ENCODE measurements around the gene CITED4. TPM values are rescaled to one million over a fixed set of nuclear protein-coding genes. Genes with fewer than 3 reads are reported as not detected.

Gene CITED4
- total RNA-seq, 1 experiment from 2014 or later: 9.5 TPM

DNA sequence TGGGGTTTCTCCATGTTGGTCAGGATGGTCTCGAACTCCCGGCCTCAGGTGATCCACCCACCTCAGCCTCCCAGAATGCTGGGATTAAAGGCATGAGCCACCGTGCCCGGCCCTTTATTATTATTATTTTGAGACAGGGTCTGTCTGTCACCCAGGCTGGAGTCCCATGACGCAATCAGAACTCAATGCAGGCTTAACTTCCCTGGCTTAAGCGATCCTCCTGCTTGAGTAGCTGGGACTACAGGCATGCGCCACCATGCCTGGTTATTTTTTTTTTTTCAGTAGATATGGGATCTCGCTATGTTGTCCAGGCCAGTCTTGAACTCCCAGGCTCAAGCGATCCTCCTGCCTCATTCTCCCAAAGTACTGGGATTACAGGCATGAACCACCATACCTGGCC lies 47.1 kb upstream of the CITED4 start:
- Mint-ChIP-seq H3K9me3 (no peaks in the 10 kb centered on the region; a peak in 1 of 5 replicates), H3K27me3 (ENCODE audit: low read depth) (no peaks in the 10 kb centered on the region), H3K4me1 (no peaks in the 10 kb centered on the region), H3K36me3 (ENCODE audit: insufficient read depth in 1 of 3, low read depth in 3 of 3) (no peaks in the 10 kb centered on the region), H3K27ac (no peak overlapping the region), H3K4me3 (no peak overlapping the region)
- Histone ChIP-seq H2AK5ac (ENCODE audit: insufficient read length, low read length) (no peak overlapping the region), H4K5ac (ENCODE audit: insufficient read length, low read depth, low read length) (no peak overlapping the region), H3K56ac (ENCODE audit: insufficient read length, low read depth, low read length) (no peak overlapping the region), H3K79me1 (ENCODE audit: insufficient read depth, low read depth, low read length, poor library complexity, severe bottlenecking) (no peaks in the 10 kb centered on the region), H3K9me3 (ENCODE audit: control insufficient read depth, low read depth, low read length) (no peaks in the 10 kb centered on the region), H2BK5ac (ENCODE audit: insufficient read length, low read length) (no peak overlapping the region), H3K4me1 (ENCODE audit: insufficient read depth, low read length) (no peaks in the 10 kb centered on the region), H3K23ac (ENCODE audit: insufficient read length, low read depth, low read length) (no peak overlapping the region), H4K20me1 (ENCODE audit: control insufficient read depth, insufficient read depth, insufficient read length) (no peaks in the 10 kb centered on the region), H2BK15ac (ENCODE audit: low read depth, low read length) (no peak overlapping the region), H3K23me2 (ENCODE audit: insufficient read length, low read depth, low read length, poor library complexity, severe bottlenecking) (no peaks in the 10 kb centered on the region), H3T11ph (ENCODE audit: low read length) (no peak overlapping the region), H2BK120ac (ENCODE audit: low read depth, low read length, poor library complexity, severe bottlenecking) (no peak overlapping the region), H4K91ac (ENCODE audit: insufficient read length, low read depth, low read length) (no peak overlapping the region), H2BK12ac (ENCODE audit: insufficient read length, low read depth, low read length) (no peak overlapping the region), H3K27me3 (ENCODE audit: insufficient read depth, low read length) (no peaks in the 10 kb centered on the region), H3K14ac (ENCODE audit: insufficient read depth, low read length) (no peak overlapping the region), H3K27ac (ENCODE audit: insufficient read length, low read depth, low read length) (no peak overlapping the region), H3K4me2 (ENCODE audit: insufficient read depth, insufficient read length, low read length) (no peak overlapping the region), H2AFZ (ENCODE audit: low read length) (no peak overlapping the region), H3K18ac (ENCODE audit: insufficient read length, low read depth, low read length) (no peak overlapping the region), H3K9ac (ENCODE audit: extremely low read depth, insufficient read length, low read length) (no peak overlapping the region), H4K8ac (replicated peaks; ENCODE audit: insufficient read length, low read depth, low read length) (no peak overlapping the region), H3K79me2 (ENCODE audit: insufficient read depth, low read length) (no peaks in the 10 kb centered on the region), H3K4ac (ENCODE audit: low read depth, low read length) (no peak overlapping the region), H2BK20ac (ENCODE audit: low read depth, low read length, poor library complexity, severe bottlenecking) (no peak overlapping the region)
- no CpG with 5 or more reads among the region's 9 CpGs for WGBS (ENCODE audit: extremely low coverage, insufficient read length, low lambda C conversion rate)
- TF ChIP-seq, protein P1, sequence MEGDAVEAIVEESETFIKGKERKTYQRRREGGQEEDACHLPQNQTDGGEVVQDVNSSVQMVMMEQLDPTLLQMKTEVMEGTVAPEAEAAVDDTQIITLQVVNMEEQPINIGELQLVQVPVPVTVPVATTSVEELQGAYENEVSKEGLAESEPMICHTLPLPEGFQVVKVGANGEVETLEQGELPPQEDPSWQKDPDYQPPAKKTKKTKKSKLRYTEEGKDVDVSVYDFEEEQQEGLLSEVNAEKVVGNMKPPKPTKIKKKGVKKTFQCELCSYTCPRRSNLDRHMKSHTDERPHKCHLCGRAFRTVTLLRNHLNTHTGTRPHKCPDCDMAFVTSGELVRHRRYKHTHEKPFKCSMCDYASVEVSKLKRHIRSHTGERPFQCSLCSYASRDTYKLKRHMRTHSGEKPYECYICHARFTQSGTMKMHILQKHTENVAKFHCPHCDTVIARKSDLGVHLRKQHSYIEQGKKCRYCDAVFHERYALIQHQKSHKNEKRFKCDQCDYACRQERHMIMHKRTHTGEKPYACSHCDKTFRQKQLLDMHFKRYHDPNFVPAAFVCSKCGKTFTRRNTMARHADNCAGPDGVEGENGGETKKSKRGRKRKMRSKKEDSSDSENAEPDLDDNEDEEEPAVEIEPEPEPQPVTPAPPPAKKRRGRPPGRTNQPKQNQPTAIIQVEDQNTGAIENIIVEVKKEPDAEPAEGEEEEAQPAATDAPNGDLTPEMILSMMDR (conservative IDR thresholded peaks at IDR 0.05): no peak
- DNase-seq: no peak

All from H9 (cell line).